Liver (tissue), 9 donors: ENCODE measurements around the gene TMEM53. TPM values are rescaled to one million over a fixed set of nuclear protein-coding genes. Genes with fewer than 3 reads are reported as not detected.

Experiments
- DNase-seq: peaks from one replicate; pipeline ENCODE4 v3.0.0-alpha.2; 2017; ENCODE audit warnings: low spot score
- H3K27ac ChIP-seq, 2 donors: one replicate each; pipeline ENCODE4 v1.7.0; 2013; ENCODE audit warnings: inconsistent platforms in 2 of 2, low read length in 2 of 2, control low read depth in 1 of 2, low read depth in 1 of 2, mild to moderate bottlenecking in 1 of 2
- H3K27me3 ChIP-seq, 4 donors: one replicate each; pipeline versions ENCODE4 v1.6.1 to v1.7.0; 2013; ENCODE audit warnings: low read length in 3 of 4, inconsistent platforms in 1 of 4, mild to moderate bottlenecking in 1 of 4, moderate library complexity in 1 of 4; ENCODE audit not compliant: control insufficient read depth in 4 of 4, insufficient read depth in 4 of 4
- H3K36me3 ChIP-seq, 4 donors: one replicate each; pipeline versions ENCODE4 v1.6.1 to v1.7.0; 2013; ENCODE audit warnings: low read length in 3 of 4, mild to moderate bottlenecking in 3 of 4, low read depth in 1 of 4, moderate library complexity in 1 of 4; ENCODE audit not compliant: control insufficient read depth in 4 of 4, insufficient read depth in 3 of 4
- H3K4me1 ChIP-seq, 4 donors: one replicate each; pipeline versions ENCODE4 v1.6.1 to v1.7.0; 2013; ENCODE audit warnings: low read length in 3 of 4, mild to moderate bottlenecking in 3 of 4, moderate library complexity in 1 of 4; ENCODE audit not compliant: control insufficient read depth in 4 of 4, insufficient read depth in 4 of 4
- H3K4me3 ChIP-seq, 3 donors: one replicate each; pipeline versions ENCODE4 v1.6.1 to v1.7.0; 2013; ENCODE audit warnings: low read length in 3 of 3, control low read depth in 1 of 3, low read depth in 1 of 3, mild to moderate bottlenecking in 1 of 3
- H3K9ac ChIP-seq, 2 donors: one replicate each; pipeline ENCODE4 v1.7.0; 2013; ENCODE audit warnings: low read length in 2 of 2, mild to moderate bottlenecking in 2 of 2, moderate library complexity in 2 of 2, control low read depth in 1 of 2, low read depth in 1 of 2
- H3K9me3 ChIP-seq, 4 donors: one replicate each; pipeline versions ENCODE4 v1.6.1 to v1.7.0; 2013; ENCODE audit warnings: low read length in 3 of 4; ENCODE audit not compliant: control insufficient read depth in 4 of 4
- EGR1 ChIP-seq, 2 donors: IDR thresholded peaks; 2 replicates each; pipeline ENCODE4 v1.6.1; 2016 to 2018; ENCODE audit warnings: antibody characterized with exemption in 2 of 2, low read depth in 2 of 2
- FOXA1 ChIP-seq: IDR thresholded peaks from 2 replicates; pipeline ENCODE4 v1.6.1; 2016; ENCODE audit warnings: antibody characterized with exemption
- GABPA ChIP-seq, 2 donors: IDR thresholded peaks in 1 of 2; conservative IDR thresholded peaks in 1 of 2; 2 replicates each; pipeline ENCODE4 v1.6.1; 2016; ENCODE audit warnings: antibody characterized with exemption in 2 of 2, mild to moderate bottlenecking in 1 of 2, moderate library complexity in 1 of 2
- HNF4A ChIP-seq, 2 donors: conservative IDR thresholded peaks; 2 replicates each; pipeline ENCODE4 v1.6.1; 2016; ENCODE audit warnings: antibody characterized with exemption in 2 of 2, mild to moderate bottlenecking in 2 of 2
- HNF4G ChIP-seq: IDR thresholded peaks from 2 replicates; pipeline ENCODE4 v1.6.1; 2016; ENCODE audit warnings: antibody characterized with exemption
- JUND ChIP-seq, 2 donors: IDR thresholded peaks; 2 replicates each; pipeline ENCODE4 v1.6.1; 2016; ENCODE audit warnings: antibody characterized with exemption in 2 of 2
- RXRA ChIP-seq, 2 donors: IDR thresholded peaks; 2 replicates each; pipeline ENCODE4 v1.6.1; 2017 to 2018; ENCODE audit warnings: antibody characterized with exemption in 2 of 2, mild to moderate bottlenecking in 1 of 2
- SP1 ChIP-seq: IDR thresholded peaks from 2 replicates; pipeline ENCODE4 v1.6.1; 2018; ENCODE audit warnings: antibody characterized with exemption, mild to moderate bottlenecking
- YY1 ChIP-seq: IDR thresholded peaks from 2 replicates; pipeline ENCODE4 v1.6.1; 2016; ENCODE audit warnings: antibody characterized with exemption, mild to moderate bottlenecking
- WGBS: extraction: QIAGEN DNeasy Blood & Tissue Kit; methylation state at CpG from one replicate; pipeline ENCODE4 v1.1.7; 2013; 5-methylcytosine and 5-hydroxymethylcytosine counted together
- polyA plus RNA-seq, 2 donors: library from polyadenylated mRNA; stranded (reverse) in 1 of 2; unstranded in 1 of 2; fragments of 200-250 nt in 1 of 2; fragments of >200 nt in 1 of 2; fragmentation: Nextera tagmentation in 1 of 2; extraction: Ambion mirVana in 1 of 2; gene quantifications; one replicate each; pipeline versions ENCODE4 v1.2.1 to v1.2.3, GENCODE V29; 2013 to 2015
- total RNA-seq, 2 donors: library from RNA; depleted of rRNA; stranded (reverse); fragments of >200 nt; gene quantifications; one replicate each; pipeline ENCODE4 v1.2.3, GENCODE V29; 2014
- TF ChIP-seq, protein P1 (sequence below): IDR thresholded peaks from 2 replicates; pipeline ENCODE4 v1.6.1; 2016; ENCODE audit warnings: antibody characterized with exemption, mild to moderate bottlenecking
- TF ChIP-seq, protein P2 (sequence below): IDR thresholded peaks from 2 replicates; pipeline ENCODE4 v1.6.1; 2016; ENCODE audit warnings: antibody characterized with exemption
- TF ChIP-seq, protein P3 (sequence below): fragments of 150-350 bp; IDR thresholded peaks from 2 replicates; pipeline ENCODE4 v1.5.1; 2017; ENCODE audit warnings: improper control_type of control experiment, low read depth, low read length; ENCODE audit not compliant: missing input control
- TF ChIP-seq, protein P4 (sequence below): IDR thresholded peaks from 2 replicates; pipeline ENCODE4 v1.6.1; 2016; ENCODE audit warnings: antibody characterized with exemption
- donor health status: healthy.
- donor health status: healthy.
- donor health status: healthy.
- donor health status: healthy.
- donor health status: healthy.

The TMEM53 gene
- total and polyA plus RNA-seq, 4 donors: 9.9 to 89.2 (median 29.4) TPM

DNA sequence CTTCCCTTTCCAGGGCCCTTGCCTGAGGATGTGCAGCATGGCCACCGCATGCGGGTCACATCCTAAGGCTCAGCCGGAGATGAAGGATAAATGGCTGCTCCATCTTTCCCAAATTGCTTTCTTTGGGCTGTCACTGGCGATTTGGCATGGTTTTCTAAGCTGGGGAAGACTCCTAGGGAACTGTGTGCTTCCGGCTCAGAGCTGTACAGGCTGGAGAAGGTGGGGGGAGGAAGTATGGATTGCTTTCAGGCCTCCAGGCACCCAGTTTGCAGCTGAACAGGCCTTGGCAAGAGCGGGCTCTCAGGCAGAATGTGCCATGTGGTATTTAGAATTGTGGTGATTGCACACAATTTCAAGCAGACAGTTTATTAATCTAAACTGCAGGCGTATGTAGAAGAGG lies 48.9 kb downstream of the TMEM53 start (continued):
- TF ChIP-seq, protein P1, sequence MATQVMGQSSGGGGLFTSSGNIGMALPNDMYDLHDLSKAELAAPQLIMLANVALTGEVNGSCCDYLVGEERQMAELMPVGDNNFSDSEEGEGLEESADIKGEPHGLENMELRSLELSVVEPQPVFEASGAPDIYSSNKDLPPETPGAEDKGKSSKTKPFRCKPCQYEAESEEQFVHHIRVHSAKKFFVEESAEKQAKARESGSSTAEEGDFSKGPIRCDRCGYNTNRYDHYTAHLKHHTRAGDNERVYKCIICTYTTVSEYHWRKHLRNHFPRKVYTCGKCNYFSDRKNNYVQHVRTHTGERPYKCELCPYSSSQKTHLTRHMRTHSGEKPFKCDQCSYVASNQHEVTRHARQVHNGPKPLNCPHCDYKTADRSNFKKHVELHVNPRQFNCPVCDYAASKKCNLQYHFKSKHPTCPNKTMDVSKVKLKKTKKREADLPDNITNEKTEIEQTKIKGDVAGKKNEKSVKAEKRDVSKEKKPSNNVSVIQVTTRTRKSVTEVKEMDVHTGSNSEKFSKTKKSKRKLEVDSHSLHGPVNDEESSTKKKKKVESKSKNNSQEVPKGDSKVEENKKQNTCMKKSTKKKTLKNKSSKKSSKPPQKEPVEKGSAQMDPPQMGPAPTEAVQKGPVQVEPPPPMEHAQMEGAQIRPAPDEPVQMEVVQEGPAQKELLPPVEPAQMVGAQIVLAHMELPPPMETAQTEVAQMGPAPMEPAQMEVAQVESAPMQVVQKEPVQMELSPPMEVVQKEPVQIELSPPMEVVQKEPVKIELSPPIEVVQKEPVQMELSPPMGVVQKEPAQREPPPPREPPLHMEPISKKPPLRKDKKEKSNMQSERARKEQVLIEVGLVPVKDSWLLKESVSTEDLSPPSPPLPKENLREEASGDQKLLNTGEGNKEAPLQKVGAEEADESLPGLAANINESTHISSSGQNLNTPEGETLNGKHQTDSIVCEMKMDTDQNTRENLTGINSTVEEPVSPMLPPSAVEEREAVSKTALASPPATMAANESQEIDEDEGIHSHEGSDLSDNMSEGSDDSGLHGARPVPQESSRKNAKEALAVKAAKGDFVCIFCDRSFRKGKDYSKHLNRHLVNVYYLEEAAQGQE: no peak

DNA sequence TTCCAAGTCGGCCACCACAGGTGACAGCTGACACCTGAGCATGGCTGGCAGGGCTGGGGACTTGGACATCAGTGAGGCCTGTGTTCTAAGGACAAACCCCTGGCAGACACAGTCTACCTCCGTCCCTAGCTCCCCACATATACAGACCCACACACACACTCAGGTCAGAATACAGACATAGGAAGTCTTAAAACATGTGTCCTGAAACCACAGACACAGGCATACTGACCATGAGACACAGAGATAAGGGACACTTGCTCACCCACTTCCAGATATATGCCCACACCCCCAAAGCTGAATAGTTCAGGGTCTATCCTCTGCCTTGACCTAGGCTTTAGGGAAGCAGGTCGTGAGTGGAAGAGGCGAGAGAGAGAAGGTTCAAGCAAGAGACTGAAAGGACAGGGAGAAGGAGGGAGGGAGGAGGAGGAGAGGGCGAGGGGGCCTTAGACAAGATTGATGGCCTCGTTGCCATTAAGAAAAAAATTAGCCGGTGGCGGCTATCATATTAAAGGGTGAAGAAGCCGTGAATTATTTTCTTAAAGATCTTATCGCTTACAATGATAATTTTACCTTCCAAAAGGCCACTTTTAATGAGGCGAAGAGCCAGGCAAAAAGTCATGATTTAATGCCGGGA lies 49.9 kb downstream of the TMEM53 start:
- Histone ChIP-seq H3K4me3 (no peak overlapping the region), H3K27me3 (no peaks in the 10 kb centered on the region), H3K9me3 (no peaks in the 10 kb centered on the region), H3K9ac (no peak overlapping the region), H3K4me1 (no peaks in the 10 kb centered on the region), H3K27ac (no peak overlapping the region), H3K36me3 (no peaks in the 10 kb centered on the region)
- no peak for TF ChIP-seq HNF4G
- no peak for TF ChIP-seq HNF4A (conservative IDR thresholded peaks at IDR 0.05)
- TF ChIP-seq EGR1 (IDR thresholded peaks at IDR 0.05; ENCODE audit: low read depth in 2 of 2): no peak
- no peak for TF ChIP-seq JUND (IDR thresholded peaks at IDR 0.05)
- no peak for TF ChIP-seq GABPA (IDR thresholded peaks at IDR 0.05 in 1 of 2, conservative IDR thresholded peaks at IDR 0.05 in 1 of 2)
- TF ChIP-seq, protein P2, sequence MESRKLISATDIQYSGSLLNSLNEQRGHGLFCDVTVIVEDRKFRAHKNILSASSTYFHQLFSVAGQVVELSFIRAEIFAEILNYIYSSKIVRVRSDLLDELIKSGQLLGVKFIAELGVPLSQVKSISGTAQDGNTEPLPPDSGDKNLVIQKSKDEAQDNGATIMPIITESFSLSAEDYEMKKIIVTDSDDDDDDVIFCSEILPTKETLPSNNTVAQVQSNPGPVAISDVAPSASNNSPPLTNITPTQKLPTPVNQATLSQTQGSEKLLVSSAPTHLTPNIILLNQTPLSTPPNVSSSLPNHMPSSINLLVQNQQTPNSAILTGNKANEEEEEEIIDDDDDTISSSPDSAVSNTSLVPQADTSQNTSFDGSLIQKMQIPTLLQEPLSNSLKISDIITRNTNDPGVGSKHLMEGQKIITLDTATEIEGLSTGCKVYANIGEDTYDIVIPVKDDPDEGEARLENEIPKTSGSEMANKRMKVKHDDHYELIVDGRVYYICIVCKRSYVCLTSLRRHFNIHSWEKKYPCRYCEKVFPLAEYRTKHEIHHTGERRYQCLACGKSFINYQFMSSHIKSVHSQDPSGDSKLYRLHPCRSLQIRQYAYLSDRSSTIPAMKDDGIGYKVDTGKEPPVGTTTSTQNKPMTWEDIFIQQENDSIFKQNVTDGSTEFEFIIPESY: no peak
- TF ChIP-seq FOXA1: no peak
- TF ChIP-seq, protein P1: no peak
- TF ChIP-seq, protein P3, sequence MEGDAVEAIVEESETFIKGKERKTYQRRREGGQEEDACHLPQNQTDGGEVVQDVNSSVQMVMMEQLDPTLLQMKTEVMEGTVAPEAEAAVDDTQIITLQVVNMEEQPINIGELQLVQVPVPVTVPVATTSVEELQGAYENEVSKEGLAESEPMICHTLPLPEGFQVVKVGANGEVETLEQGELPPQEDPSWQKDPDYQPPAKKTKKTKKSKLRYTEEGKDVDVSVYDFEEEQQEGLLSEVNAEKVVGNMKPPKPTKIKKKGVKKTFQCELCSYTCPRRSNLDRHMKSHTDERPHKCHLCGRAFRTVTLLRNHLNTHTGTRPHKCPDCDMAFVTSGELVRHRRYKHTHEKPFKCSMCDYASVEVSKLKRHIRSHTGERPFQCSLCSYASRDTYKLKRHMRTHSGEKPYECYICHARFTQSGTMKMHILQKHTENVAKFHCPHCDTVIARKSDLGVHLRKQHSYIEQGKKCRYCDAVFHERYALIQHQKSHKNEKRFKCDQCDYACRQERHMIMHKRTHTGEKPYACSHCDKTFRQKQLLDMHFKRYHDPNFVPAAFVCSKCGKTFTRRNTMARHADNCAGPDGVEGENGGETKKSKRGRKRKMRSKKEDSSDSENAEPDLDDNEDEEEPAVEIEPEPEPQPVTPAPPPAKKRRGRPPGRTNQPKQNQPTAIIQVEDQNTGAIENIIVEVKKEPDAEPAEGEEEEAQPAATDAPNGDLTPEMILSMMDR: no peak
- TF ChIP-seq, protein P4, sequence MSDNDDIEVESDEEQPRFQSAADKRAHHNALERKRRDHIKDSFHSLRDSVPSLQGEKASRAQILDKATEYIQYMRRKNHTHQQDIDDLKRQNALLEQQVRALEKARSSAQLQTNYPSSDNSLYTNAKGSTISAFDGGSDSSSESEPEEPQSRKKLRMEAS: no peak
- TF ChIP-seq YY1: no peak
- no peak for TF ChIP-seq RXRA (IDR thresholded peaks at IDR 0.05)
- no peak for TF ChIP-seq SP1
- WGBS: 89% methylated on average over 12 of the region's 12 CpGs
- no peak for DNase-seq
